ENCODE data around the gene UNC13A.

- TF ChIP-seq CTCF (IDR thresholded peaks at IDR 0.05) (peak; percentile 78), MXI1 (IDR thresholded peaks at IDR 0.05; ENCODE audit: low read depth, low read length) (no peak), GABPA (IDR thresholded peaks at IDR 0.05; ENCODE audit: low read depth) (no peak), RAD21 (IDR thresholded peaks at IDR 0.05; ENCODE audit: low read length) (peak; percentile 71)
These were observed 15.8 kb upstream of the UNC13A start for GRCh38 chr19:17703824-17704463.
